DMS153 treated with DMSO at 0.1 percent for 48 hours (cell line): ENCODE data around the gene MPZL1.

Experiments used
- DNase-seq: peaks from one replicate; lab custom pipeline; 2025; ENCODE audit not compliant: unreplicated experiment; lab: John Stamatoyannopoulos, UW

Gene MPZL1

DNA sequence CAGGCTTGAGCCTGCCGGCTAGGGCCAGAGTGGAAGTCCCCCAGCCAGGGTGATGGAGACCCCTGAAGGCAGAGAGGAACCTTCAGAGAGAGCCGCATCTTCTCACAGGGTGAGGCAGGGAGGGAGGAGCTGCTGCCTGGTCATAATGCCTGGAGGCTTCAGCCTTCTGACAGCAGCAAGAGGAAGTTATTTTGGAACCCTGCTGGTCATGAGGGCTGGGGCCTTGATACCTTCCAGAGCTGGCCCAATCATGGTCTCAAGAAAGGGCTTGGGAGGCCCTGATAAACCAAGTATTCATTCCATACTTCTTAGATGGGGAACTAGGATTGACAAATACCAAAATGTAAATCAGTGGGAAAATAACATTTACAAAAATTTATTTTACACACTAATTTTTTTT lies 26.6 kb upstream of the MPZL1 start:
- no peak for DNase-seq

DNA sequence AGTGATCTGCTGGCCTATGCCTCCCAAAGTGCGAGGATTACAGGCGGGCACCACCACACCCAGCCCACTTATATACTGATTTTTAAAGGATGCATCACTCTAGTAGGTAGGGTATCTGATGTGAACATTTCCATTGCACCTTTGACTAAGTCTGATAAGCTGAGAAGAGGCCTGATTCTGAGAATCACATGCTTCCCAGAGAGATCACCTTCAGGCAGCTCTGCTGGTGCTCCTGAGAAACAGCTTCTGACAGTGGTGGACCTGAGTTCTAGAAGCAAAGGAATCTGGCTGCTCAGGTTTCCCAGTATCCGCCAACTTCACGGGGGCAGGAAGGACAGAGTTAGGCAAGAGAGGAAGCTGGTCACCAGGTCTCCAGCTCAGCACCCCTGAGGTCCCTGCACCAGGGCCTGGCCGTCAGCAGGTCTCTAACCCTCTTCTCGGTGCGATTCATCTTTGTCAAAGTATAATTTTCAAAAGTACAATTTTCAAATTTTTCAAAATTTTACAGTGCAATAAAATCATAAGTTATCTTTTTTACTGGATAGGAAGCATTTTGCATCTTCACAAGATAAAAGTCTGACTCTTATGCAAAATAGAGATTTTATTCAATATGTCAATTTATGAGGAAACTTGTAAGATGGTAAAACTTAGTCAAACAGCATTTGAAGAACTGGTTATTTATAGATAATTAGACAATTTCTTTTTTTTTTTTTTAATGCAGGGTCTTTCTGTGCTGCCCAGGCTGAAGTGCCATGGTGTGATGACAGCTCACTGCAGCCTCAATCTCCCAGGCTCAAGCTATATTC lies 25.8 kb upstream of the MPZL1 start:
- DNase-seq = no peak

DNA sequence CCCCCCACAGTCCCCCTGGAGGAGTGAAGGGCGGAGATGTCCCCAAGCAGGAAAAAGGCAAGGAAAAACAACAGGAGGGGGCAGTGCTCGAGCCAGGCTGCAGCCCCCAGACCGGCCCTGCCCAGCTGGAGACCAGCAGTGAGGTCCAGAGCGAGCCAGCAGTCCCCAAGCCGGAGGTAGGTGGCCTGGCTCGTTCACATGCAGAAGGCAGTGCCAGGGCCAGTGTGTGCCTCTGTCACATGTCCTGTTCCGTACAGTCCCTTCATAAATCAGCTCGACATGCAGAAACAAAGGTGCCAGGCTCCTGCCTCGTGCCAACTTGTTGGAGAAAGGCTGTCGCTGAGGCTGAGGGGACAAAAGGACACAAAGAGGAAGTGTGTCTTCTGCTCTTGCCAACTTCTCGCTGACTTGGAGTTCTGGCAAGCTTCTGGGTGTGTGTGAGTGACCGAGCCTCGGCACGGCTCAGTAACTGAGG lies 24.1 kb upstream of the MPZL1 start:
- DNase-seq = no peak

DNA sequence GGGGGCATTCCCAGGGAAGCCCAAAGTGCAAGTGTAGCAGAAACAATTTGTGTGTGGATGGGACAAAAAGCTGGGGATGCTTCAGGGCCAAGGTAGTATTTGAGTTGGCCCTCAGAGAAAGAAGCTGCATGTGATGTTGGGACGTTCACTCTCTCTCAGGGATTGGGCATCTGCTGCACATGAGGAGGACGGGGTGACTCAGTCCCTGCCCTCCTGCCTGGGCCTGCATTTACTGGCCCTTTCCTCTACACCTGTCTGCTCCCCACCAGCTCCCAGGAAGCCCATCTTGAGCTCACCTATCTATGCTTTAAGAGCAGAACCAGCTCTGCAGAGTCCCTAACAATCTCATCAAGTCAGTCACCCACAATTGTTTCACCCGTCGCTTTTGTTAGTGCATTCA lies 23.5 kb upstream of the MPZL1 start:
- DNase-seq = no peak

DNA sequence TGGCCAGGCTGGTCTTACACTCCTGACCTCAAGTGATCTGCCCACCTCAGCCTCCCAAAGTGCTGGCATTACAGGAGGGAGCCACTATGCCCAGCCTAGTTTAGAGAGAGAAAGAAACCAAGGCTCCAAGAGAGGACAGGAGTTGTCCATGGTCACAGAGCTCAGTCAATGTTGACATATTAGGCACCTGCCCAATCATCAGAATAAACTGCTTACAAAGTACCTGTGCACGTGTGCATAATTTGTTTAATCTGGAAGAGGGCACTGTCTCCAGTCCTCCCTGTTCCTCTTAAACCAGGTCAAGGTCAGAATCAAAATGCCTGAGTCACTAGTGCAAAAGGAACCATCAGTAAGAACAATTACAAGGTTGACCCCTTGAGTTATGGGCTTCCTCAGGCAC lies 20.3 kb upstream of the MPZL1 start:
- no peak for DNase-seq

DNA sequence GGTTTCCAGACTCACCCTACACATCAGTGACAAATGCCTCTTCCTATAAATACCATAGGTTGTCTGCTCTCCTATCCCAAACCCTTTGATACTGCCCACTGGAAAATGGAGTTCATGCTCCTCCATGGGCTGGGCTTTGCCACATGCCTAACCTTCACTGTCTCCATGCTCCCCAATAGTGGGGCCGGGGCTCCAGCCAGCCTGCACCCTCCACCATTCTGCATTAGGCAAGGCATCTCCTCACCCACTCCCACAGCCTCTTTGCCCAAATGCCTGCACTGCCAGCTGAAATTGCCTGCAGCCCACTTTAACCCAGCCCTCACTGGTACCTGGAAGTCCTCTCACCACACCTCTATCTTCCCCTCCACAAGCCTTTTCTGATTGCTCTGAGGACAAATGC lies 18.2 kb upstream of the MPZL1 start:
- DNase-seq = no peak

DNA sequence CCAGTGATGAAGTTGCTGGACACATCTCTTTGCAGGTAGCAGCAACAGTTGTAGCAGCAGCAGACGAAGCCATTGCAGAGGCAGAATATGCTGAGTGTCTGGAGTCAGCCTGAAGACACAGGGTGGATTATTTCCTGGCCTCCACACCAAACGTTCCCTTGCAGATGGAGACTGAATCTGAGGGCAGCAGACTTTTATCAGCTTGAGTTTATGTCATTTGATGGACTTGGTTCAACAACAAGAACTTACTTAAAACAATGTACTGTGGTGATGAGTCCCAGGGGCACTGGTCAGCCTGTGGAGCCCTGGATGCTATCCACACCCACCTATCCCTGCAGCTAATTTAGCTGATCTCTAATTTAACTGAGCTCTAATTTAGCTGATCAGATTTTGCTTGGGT lies 17.1 kb upstream of the MPZL1 start:
- no peak for DNase-seq

DNA sequence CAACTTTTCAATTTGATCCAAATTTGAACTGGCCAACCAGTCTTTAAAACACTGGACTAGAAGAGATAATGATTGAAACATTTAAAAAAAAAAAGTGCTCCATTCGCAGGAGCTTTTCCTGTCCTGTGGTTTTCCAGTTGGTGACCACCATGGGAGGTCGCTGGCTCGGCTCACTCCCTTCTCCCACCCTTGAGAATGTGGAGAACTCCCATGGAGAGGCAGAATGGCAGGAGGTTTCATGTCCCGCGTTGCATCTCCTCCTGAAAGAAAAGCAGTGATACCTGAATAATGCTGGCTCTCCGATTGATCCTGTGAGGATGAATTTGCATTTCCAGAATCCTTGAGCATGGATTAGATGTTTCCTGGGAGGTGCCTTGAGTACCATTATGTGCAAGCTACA lies 16.5 kb upstream of the MPZL1 start:
- DNase-seq = no peak

DNA sequence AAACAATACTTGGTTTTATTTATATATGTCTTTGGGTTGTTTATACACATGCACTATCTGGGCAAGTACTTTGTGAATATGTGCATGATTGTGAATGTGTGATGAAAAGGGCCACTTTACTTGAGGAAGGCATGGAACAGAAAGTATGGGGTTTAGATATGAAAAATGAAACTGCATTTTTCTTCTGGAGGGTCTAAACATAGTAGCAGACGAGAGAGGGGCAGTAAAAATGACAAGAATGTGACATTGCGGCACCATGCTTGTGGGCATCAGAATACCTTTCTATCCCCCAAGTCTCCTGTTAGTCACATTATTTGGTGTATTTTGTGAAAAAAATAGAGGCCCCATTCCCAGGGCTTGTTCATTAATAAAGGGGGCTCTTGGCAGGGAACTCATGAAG lies 15.4 kb upstream of the MPZL1 start:
- no peak for DNase-seq

DNA sequence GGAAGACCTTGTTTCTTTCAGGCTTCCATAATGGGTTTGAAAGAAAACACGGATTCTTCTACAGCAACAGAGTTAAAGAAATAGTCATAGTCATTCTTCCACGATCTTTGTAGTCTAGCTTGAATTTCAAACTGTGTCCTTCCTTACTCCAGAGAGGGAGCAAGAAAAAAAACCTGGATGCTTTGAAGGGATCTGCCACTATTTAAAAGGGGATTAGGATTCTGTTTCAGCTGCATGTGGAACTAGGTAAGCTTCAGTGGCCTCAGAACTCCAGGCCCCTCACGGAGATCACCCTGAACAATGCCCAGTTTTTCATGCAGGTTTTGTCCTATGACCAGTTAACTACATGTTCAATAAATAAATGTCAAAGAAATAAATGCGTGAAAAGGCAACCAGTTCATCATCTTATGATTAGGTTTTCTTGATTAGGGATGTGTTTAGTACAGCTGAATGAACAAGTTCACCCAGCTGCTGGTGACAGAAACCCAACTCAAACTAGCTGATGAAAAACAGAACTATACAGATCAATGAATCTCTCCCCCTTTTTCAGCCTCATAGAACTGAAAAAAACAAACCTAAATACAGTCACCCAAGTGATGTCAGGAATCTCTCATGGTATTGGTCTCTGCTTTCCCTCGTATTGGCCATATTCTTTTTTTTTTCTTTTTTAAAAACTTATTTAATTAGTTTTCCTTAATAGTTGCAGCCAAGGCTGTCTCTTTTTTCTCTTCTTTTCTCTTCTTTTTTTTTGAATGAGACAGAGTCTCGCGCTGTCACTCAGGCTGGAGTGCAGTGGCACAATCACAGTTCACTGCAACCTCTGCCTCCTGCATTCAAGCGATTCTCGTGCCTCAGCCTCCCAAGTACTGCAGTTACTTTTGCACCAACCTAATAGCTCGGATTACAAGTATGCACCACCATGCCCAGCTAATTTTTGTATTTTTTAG lies 14.6 kb upstream of the MPZL1 start:
- no peak for DNase-seq

DNA sequence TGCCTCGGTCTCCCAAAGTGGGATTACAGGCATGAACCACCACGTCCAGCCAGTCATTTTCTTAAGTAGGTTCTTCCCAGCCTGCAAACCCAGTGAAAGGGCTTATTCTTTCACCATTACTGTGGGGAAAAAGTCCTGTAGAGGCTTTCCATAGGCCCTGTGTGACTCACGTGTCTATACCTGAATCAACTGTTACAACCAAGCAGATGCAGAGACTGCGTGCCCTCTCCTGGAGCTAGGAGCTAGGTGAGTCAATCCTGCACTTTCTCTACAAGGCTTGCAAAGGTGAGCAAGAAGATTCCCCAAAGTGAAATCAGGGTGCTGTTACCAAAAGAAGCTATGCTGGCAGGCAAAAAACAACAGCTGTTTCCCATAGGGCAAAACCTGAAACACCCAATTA lies 13.8 kb upstream of the MPZL1 start:
- DNase-seq = no peak

DNA sequence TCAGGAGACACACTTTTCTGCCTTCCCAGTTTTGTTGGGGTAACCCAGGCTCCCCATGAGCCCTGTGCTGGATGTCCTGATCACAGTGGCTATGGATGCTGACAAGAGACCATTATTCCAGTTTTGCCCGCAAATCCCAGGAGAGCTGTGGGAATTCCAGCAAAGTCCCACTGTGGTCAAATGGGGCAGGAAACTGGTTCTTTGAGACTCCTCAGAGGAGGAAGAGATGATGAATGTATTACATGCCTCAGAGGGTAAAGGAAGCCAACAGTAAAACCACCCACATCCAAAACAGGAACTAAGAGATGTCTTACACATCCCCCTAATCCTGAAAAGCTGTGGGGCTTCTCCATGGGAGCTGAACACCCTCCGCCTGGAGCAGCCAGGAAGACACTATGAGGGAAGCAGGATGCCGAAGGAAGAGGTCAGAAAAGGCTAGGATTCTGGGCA lies 12.8 kb upstream of the MPZL1 start:
- DNase-seq = no peak

DNA sequence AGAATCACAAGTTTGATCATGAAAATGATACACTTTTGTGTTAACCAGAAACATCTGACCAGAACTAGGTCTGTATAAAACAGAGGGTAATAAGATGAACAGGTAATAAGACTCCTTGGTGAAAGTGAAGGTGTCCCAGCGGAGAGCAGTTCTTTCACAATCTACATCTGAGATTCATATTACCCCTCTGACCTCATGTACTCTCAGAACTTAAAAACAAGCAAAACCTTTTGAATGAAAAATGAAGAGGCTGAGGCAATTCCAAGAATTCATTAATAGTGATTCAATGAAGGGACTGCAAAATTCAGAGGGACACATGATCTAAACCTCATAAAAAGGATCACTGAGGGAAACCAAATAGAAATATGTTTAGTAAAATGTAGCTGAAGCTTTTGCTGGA lies 10.9 kb upstream of the MPZL1 start:
- DNase-seq = no peak

DNA sequence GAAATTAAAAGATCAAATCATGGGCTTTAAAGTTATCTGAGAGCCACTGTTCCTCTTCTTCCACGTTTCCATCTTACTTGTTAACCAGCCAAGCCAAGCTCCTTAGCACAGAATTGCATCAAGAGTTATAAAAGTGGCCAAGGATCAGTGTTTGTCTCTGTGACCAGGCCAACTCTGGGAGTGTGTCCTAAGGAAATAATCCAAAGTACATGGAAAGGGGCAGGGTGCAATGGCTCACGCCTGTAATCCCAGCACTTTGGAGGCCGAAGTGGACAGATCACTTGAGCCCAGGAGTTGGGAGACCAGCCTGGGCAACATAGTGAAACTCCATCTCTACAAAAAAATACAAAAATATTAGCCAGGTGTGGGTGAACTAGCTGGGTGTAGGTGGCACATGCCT lies 10.0 kb upstream of the MPZL1 start:
- DNase-seq = no peak

DNA sequence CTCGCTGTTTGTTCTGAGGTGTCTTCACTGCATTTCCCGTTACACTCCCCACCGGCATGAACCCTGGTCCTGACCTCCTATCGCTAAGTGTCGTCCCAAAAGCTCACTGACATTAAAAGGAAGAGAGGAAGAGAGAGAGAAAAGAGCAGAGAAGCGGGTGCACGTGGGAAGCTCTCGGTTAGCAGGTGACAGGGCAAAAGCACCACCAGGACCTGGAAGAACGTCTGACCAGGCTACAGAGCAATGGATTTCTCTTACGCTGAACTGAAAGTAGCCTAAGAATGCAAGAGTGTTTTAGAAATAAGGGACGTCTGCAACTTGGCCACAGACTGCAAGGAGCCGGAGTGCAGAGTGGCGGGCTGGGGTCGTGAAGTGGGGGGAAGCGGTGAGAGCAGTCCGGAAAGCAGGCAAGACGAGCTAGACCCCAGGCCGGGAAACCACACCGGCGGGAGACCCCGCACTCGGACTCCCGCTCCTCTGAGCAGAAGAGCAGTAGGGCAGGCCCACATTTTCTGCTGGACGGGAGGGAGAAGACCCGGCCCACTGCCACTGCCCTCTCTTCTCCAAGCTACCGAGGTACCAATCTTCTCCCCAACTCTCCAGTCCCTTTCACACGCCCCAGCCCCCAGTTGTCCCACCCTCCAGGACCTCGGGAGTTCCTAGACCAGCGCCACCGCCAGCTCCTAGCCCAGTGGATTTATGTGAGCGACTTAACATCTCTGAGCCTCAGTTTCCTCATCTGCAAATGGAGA lies 8.3 kb upstream of the MPZL1 start:
- DNase-seq = no peak

DNA sequence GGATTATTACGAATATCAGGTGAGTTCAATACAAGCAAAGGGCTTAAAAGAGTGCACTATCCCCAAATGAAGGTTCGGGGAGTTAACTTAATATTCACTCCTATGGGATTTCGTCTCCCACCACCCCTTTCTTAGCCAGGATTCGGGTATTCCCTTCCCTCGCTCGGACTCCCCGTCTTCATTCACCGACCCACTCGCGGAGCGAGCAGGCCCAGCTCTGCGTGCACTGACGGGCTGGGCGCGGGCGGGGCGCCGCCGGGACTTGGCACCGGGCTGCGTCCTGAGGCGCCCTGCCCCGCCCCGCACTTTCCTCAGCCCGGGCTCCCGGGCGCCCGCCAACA lies 7.7 kb upstream of the MPZL1 start:
- DNase-seq = no peak

DNA sequence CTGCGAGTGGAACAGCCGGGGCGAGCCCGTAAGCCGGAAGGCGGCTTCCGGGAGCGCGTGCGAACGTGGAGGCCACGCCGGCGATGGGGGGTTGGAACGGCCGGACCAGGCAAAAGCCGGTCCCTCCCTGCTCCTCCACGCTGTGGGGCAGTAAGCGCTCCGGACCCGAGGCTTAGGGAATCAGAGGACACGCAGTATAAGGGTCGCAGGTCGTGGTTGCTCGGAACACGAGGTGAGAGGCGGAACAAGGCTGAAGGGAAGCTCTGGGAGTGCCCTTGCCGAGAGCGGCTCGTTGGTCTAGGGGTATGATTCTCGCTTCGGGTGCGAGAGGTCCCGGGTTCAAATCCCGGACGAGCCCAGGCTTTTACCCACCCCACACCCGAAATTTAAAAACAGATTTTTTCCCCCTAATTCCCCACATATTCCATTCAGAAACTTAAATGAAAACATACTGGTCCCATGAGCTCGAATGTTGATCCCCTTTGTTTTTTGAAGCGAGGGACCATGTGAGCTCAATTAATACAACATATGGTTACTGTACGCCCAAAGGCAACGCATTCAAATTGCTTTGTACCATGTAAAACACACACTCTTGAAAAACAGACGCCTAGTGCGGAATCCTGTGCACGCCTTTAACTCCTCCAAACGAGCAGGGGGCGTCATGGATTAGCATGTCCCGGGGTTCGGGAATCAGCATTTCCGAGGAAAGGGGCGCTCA lies 7.2 kb upstream of the MPZL1 start:
- peak; percentile 86 for DNase-seq

DNA sequence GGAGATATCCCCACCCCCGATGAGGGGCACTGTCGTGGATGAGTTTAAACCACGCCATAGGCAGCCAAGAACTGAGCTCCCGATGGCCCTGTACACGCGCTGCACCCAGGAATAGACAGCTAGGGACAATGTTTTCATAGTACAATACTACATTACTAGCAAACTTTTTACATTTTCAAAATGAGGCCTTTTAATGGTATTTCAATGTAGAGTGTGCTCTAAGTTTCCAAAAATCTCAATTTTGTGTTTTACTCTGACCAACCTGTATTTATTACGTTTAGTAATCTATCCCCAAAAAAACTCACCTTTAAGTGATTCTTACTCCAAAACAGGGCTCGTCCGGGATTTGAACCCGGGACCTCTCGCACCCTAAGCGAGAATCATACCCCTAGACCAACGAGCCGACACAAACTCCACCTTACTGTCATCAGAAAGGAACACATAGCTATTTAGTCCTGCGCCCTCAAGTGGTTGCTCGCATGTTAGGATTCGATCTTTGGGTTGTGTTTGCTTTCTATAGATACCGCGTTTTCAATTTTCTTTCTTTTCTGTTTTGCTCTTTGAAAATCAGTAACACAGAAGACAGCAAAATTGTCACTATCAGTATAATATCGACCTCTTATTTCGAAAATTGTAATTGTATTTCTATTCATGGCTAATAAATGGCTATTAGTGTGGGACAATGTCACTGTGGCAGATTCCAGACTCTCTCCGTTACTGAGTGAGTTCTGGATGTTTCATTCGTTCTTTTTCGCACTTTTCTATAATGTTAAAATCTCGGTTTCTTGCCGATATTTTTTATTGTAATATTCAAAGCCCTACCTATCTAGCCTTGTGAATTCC lies 6.4 kb upstream of the MPZL1 start:
- DNase-seq = peak; percentile 84

DNA sequence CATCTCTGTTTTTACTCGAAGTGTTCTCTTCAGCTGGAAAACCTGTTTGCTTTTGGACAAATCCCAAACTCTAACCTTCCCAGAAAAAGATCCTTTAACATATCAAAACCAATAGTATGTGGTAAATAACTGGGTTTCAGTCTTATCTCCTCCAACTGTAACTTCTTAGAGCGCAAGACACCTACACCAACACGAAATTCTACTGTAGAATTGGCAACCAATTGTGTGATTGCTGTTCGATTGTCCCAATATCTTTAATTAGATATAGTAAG lies 5.8 kb upstream of the MPZL1 start:
- DNase-seq = no peak

DNA sequence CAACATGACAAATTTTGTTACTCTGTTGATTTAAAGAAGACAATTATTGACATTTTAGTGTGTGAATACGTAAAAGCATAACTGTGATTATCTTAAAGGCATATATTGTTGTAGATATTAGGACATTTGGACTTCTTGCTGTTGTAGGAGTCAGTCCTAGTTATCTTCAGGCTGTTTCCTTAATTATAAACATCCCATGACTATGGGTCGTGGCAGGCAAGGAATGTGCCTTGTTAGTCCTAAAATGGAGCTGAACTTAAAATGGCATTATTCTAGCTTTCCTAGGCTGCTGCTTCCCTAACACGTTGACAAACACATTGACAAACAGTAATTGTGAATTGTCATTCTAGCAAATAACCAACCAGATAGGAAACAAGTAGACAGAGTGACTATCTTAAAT lies 4.4 kb upstream of the MPZL1 start:
- no peak for DNase-seq
